ENCODE measurements around the gene RAB31. TPM values are rescaled to one million over a fixed set of nuclear protein-coding genes. Genes with fewer than 3 reads are reported as not detected.

RAB31 gene
- polyA plus RNA-seq, 1 donor from 2014 or later: 16.3 TPM

GRCh38 chr18:9865764-9866490 is 157.8 kb downstream of the RAB31 start:
- no peaks in the 10 kb centered on the region for H3K9me2 ChIP-seq (ENCODE audit: insufficient read depth, low read length)
- no peaks in the 10 kb centered on the region for H3K36me3 ChIP-seq (ENCODE audit: insufficient read depth, low read length)
- no peaks in the 10 kb centered on the region for H3K9me3 ChIP-seq (ENCODE audit: low read length)
- H3K79me2 ChIP-seq (replicated peaks; ENCODE audit: insufficient read depth, low read length): no peaks in the 10 kb centered on the region
- TF ChIP-seq CTCF (IDR thresholded peaks at IDR 0.05; ENCODE audit: poor library complexity, severe bottlenecking): no peak
- TF ChIP-seq MXI1 (conservative IDR thresholded peaks at IDR 0.05; ENCODE audit: poor library complexity, severe bottlenecking): no peak
- no peak for TF ChIP-seq RAD21 (conservative IDR thresholded peaks at IDR 0.05)
- no peak for TF ChIP-seq SMC3 (conservative IDR thresholded peaks at IDR 0.05; ENCODE audit: poor library complexity)
- no peak for TF ChIP-seq POLR2AphosphoS5 (IDR thresholded peaks at IDR 0.05)
- no peak for TF ChIP-seq EP300 (conservative IDR thresholded peaks at IDR 0.05; ENCODE audit: poor library complexity, severe bottlenecking)
- TF ChIP-seq EZH2 (IDR thresholded peaks at IDR 0.05; ENCODE audit: borderline replicate concordance, insufficient read depth, low read length, poor library complexity, severe bottlenecking): no peak
- no peak for TF ChIP-seq TAF1 (IDR thresholded peaks at IDR 0.05; ENCODE audit: low read depth)
- no peak for TF ChIP-seq REST (IDR thresholded peaks at IDR 0.05; ENCODE audit: borderline replicate concordance)
- no peak overlapping the region for H3K4me2 ChIP-seq (ENCODE audit: low read length)
- H3K27ac ChIP-seq (ENCODE audit: low read length): no peak overlapping the region
- H3K9ac ChIP-seq (ENCODE audit: low read length): no peak overlapping the region
- no peak overlapping the region for H2AFZ ChIP-seq (ENCODE audit: low read depth, low read length)
- H3F3A ChIP-seq (ENCODE audit: insufficient read depth, low read length, poor library complexity, severe bottlenecking): no peaks in the 10 kb centered on the region
- H3K27me3 ChIP-seq (ENCODE audit: insufficient read depth, low read depth, low read length): no peaks in the 10 kb centered on the region
- H3K4me3 ChIP-seq (ENCODE audit: low read length): no peak overlapping the region
- no peaks in the 10 kb centered on the region for H4K20me1 ChIP-seq (ENCODE audit: insufficient read depth)

GRCh38 chr18:9866627-9867026 is 158.5 kb downstream of the RAB31 start:
- no peaks in the 10 kb centered on the region for H3K9me3 ChIP-seq (ENCODE audit: low read length)
- no peak overlapping the region for H3K9ac ChIP-seq (ENCODE audit: low read length)
- no peaks in the 10 kb centered on the region for H3K9me2 ChIP-seq (ENCODE audit: insufficient read depth, low read length)
- no peak overlapping the region for H3K27ac ChIP-seq (ENCODE audit: low read length)
- no peaks in the 10 kb centered on the region for H3K79me2 ChIP-seq (replicated peaks; ENCODE audit: insufficient read depth, low read length)
- no peaks in the 10 kb centered on the region for H3K27me3 ChIP-seq (ENCODE audit: insufficient read depth, low read depth, low read length)
- H3K4me2 ChIP-seq (ENCODE audit: low read length): no peak overlapping the region
- no peaks in the 10 kb centered on the region for H3K36me3 ChIP-seq (ENCODE audit: insufficient read depth, low read length)
- no peaks in the 10 kb centered on the region for H3F3A ChIP-seq (ENCODE audit: insufficient read depth, low read length, poor library complexity, severe bottlenecking)
- no peak overlapping the region for H2AFZ ChIP-seq (ENCODE audit: low read depth, low read length)
- no peaks in the 10 kb centered on the region for H4K20me1 ChIP-seq (ENCODE audit: insufficient read depth)
- no peak for TF ChIP-seq REST (IDR thresholded peaks at IDR 0.05; ENCODE audit: borderline replicate concordance)
- no peak for TF ChIP-seq TAF1 (IDR thresholded peaks at IDR 0.05; ENCODE audit: low read depth)
- no peak for TF ChIP-seq CTCF (IDR thresholded peaks at IDR 0.05; ENCODE audit: poor library complexity, severe bottlenecking)
- TF ChIP-seq POLR2AphosphoS5 (IDR thresholded peaks at IDR 0.05): no peak
- no peak overlapping the region for H3K4me3 ChIP-seq (ENCODE audit: low read length)

Data from neural cell (in vitro differentiated cells).